Measurements from ENCODE around the gene CYP2C18.

DNA sequence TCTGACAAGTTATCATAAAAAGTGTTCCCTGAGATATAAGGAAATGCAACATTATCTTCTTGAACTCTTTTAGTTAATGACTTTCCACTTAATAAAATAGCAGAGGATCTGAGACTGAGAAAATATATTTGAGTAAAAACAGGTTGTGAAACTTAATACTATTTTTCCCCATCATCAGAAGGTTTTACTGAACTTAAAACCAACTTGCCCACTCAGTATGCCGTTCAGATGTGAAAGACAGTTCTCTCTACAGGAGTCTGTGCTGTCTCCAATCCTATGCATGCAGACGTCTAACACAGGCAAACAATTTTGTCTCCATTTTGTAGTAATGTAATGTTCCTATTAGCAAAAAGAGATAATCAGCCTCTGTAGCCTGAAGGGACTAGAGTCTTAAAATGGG, 38.2 kb upstream of the CYP2C18 start:
- TF ChIP-seq, protein P1, sequence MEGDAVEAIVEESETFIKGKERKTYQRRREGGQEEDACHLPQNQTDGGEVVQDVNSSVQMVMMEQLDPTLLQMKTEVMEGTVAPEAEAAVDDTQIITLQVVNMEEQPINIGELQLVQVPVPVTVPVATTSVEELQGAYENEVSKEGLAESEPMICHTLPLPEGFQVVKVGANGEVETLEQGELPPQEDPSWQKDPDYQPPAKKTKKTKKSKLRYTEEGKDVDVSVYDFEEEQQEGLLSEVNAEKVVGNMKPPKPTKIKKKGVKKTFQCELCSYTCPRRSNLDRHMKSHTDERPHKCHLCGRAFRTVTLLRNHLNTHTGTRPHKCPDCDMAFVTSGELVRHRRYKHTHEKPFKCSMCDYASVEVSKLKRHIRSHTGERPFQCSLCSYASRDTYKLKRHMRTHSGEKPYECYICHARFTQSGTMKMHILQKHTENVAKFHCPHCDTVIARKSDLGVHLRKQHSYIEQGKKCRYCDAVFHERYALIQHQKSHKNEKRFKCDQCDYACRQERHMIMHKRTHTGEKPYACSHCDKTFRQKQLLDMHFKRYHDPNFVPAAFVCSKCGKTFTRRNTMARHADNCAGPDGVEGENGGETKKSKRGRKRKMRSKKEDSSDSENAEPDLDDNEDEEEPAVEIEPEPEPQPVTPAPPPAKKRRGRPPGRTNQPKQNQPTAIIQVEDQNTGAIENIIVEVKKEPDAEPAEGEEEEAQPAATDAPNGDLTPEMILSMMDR (optimal IDR thresholded peaks at IDR 0.05 in 1 of 3, IDR thresholded peaks at IDR 0.05 in 1 of 3, conservative IDR thresholded peaks at IDR 0.05 in 1 of 3; ENCODE audit: extremely low read depth in 1 of 3, insufficient read depth in 2 of 3, low read length in 3 of 3), result no peak
- no peak for TF ChIP-seq EZH2 (IDR thresholded peaks at IDR 0.05; ENCODE audit: low read length)
